ENCODE measurements around the gene PLPP4. TPM values are rescaled to one million over a fixed set of nuclear protein-coding genes. Genes with fewer than 3 reads are reported as not detected.

The PLPP4 gene
- total and polyA plus RNA-seq, 11 donors = 0.29 TPM; not detected in 10

DNA sequence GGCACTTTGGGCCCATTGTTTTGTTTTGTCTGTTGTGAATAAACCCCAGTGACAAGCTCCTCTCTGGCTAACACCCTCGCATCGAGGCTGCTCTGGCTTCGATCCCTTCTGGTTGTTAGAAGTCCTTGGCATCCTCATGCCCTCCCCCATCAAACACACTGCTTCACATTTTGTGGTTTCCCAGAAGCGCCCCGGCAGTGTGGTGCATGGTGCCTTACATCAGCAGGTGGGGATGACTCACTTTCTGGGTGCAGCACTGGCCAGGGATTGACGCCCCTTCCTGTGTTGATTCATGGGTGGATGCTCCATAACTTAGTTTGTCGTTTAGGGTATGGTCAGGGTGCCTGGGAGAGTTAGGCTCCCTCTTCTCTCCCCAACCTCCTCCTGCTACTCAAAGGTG lies 51.4 kb downstream of the PLPP4 start:
- TF ChIP-seq, protein P1, sequence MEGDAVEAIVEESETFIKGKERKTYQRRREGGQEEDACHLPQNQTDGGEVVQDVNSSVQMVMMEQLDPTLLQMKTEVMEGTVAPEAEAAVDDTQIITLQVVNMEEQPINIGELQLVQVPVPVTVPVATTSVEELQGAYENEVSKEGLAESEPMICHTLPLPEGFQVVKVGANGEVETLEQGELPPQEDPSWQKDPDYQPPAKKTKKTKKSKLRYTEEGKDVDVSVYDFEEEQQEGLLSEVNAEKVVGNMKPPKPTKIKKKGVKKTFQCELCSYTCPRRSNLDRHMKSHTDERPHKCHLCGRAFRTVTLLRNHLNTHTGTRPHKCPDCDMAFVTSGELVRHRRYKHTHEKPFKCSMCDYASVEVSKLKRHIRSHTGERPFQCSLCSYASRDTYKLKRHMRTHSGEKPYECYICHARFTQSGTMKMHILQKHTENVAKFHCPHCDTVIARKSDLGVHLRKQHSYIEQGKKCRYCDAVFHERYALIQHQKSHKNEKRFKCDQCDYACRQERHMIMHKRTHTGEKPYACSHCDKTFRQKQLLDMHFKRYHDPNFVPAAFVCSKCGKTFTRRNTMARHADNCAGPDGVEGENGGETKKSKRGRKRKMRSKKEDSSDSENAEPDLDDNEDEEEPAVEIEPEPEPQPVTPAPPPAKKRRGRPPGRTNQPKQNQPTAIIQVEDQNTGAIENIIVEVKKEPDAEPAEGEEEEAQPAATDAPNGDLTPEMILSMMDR (IDR thresholded peaks at IDR 0.05) = no peak
- TF ChIP-seq POLR2A (IDR thresholded peaks at IDR 0.05) = no peak
- Histone ChIP-seq H3K4me3 (no peak overlapping the region), H3K9me3 (no peaks in the 10 kb centered on the region), H3K36me3 (no peaks in the 10 kb centered on the region), H3K27ac (no peak overlapping the region), H3K4me1 (no peaks in the 10 kb centered on the region), H3K27me3 (peaks cover 0 to 3% (median 0%) of the 10 kb centered on the region in 9 donors)
- WGBS, 4 donors = 68 to 80% (median 71%) methylated on average over 6 to 7 of the region's 7 CpGs
- DNase-seq (no peak), ATAC-seq (no peak)
- intact Hi-C loops (cut with DNase I) = no loop called here

DNA sequence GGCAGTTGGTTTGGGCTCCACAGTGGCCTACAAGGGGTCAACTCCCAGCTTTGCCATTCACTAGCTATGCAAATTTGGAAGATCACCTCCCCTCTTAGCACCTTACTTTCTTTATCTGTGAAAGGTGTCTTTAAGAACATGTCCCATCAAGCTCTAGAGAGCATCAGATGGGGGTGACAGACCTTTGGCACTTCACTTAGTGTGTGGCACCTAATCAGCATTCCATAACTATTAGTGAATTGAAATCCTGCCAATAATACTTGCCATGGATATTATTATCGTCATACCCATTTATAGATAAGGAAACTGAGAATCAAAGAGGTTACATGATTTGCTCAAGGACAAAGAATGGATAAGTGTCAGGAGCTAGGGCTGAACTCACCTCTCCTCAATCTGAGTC lies 51.9 kb downstream of the PLPP4 start:
- Histone ChIP-seq H3K9me3 (no peaks in the 10 kb centered on the region), H3K36me3 (no peaks in the 10 kb centered on the region), H3K4me1 (no peaks in the 10 kb centered on the region), H3K27ac (no peak overlapping the region), H3K27me3 (peaks cover 0 to 3% (median 0%) of the 10 kb centered on the region in 9 donors), H3K4me3 (no peak overlapping the region)
- WGBS, 4 donors = 63 to 71% (median 69%) methylated on average over 1 of the region's 1 CpG
- no peak for ATAC-seq
- no peak for DNase-seq
- intact Hi-C loops (cut with DNase I) = no loop called here
- no peak for TF ChIP-seq POLR2A (IDR thresholded peaks at IDR 0.05)
- TF ChIP-seq, protein P1 (IDR thresholded peaks at IDR 0.05) = no peak

DNA sequence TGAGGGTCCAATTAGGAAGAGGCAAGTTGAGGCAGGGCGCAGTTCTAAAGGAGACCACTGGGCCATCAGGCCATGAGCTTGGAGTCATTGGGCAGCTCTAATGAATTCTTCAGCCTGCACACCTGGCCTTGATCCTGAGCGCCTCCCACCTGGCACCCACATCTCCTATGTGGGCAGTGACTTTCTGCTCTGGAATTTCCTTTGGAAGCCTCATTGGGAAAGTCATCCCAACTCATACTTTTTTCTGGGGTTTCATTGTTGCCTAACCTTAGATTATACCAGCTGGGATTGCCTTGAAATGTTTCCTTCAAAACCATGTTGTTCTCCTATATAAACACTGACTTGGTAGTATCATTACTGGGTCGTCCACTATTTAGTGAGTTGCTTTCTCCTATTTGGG lies 54.1 kb downstream of the PLPP4 start:
- no peaks in the 10 kb centered on the region for H3K27me3 ChIP-seq
- intact Hi-C loops (cut with DNase I) = no loop called here
- no peaks in the 10 kb centered on the region for H3K9me3 ChIP-seq
- H3K4me3 ChIP-seq = no peak overlapping the region
- H3K27ac ChIP-seq = no peak overlapping the region
- no peaks in the 10 kb centered on the region for H3K4me1 ChIP-seq
- ATAC-seq (no peak), DNase-seq (no peak)
- TF ChIP-seq, protein P1 (IDR thresholded peaks at IDR 0.05) = no peak
- TF ChIP-seq POLR2A (IDR thresholded peaks at IDR 0.05) = no peak
- no peaks in the 10 kb centered on the region for H3K36me3 ChIP-seq
- 73 to 82% (median 77%) methylated on average over 3 of the region's 3 CpGs for WGBS, 4 donors

DNA sequence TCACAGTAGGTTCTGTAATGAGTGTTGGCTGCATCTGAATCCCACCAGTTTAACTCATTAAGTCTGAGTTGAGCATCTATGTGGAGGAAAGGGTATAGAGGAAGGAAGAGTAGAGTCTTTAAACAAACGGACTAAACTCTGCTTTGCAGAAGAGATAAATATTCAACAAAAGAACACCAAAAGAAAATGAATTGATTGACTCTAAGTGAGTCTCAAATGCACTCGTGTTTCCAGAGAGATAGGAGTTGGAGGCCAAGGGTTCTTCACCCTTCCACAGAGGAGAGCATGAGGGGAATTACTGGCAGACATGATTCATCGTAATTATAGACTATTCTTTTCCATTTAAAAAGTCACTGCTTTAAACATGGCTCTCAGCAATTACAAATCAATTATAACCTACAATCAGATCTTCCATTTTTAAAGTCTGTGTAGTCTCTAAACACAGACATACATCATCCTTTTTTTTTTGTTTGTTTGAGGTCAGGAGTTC lies 56.3 kb downstream of the PLPP4 start:
- Histone ChIP-seq H3K4me3 (no peak overlapping the region), H3K9me3 (no peaks in the 10 kb centered on the region), H3K27ac (no peak overlapping the region), H3K36me3 (no peaks in the 10 kb centered on the region), H3K4me1 (no peaks in the 10 kb centered on the region), H3K27me3 (no peaks in the 10 kb centered on the region)
- DNase-seq (no peak), ATAC-seq (no peak)
- TF ChIP-seq POLR2A (IDR thresholded peaks at IDR 0.05) = no peak
- TF ChIP-seq, protein P1 (IDR thresholded peaks at IDR 0.05) = no peak
- intact Hi-C loops (cut with DNase I) = no loop called here
- 57 to 62% (median 60%) methylated on average over 3 of the region's 3 CpGs for WGBS, 4 donors
